Measurements from ENCODE around the gene PGAP3. TPM values are rescaled to one million over a fixed set of nuclear protein-coding genes. Genes with fewer than 3 reads are reported as not detected.

PGAP3 gene
- total RNA-seq, 1 experiment from 2014 or later, result 5.9 TPM

- H3K4me2 ChIP-seq (ENCODE audit: low read length), result no peak within 1 kb of the TSS
These were observed 23.0 kb downstream of the PGAP3 start, which contains the start of gene TCAP for GRCh38 chr17:39664581-39665561. Gene TCAP, plus strand, starts transcription at chr17:39665349. Its CDS starts 11 bp downstream, at chr17:39665360.

DNA sequence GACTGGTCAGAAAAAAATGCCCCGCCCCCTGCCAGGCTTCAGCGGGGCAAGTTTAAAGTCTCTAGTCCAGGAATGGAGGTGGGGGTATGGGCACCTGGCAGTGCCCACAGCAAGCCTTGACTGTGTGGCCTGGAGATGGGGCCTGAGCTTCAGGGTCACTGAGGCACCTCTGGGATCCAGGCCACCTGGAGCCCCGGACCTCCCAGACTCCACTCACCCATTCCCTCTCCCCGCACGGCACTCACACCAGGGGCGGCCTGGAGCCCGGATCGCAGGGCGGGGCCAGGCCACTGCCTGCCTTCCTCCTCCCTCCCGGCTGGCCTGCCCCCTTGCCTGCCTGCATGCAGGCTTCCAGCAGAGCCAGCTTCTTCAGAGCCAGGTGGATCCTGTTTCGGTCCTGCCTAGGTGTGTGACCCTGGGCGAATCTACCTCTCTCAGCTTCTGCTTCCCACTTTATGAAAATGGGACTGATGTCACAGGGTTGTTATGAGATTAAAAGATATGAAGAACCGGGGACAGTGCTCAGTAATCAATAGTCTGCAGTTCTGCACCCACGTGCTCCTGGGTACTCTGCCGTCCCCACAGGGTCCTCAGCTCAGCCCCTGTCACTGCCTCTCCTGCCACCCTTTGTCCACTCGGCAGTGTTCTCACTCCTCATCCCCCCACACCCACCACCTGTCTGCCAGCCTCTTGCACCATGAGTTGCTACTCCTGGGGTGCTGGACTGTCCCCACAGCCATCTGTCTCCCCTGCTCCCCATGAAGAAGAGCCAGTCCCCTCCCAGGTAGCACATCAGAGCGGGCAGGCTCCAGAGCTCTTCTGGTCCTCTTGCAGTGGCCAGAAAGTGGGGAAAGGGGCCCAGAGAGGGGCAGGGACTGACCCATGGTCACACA, 23.9 kb downstream of the PGAP3 start:
- Histone ChIP-seq H3K9me2 (replicated peaks; ENCODE audit: low read length) (no peaks in the 10 kb centered on the region), H2AFZ (ENCODE audit: low read length) (no peak overlapping the region), H3K79me2 (ENCODE audit: low read length) (no peaks in the 10 kb centered on the region), H3K9ac (ENCODE audit: low read length) (no peak overlapping the region), H3K4me2 (ENCODE audit: low read length) (no peak overlapping the region), H4K20me1 (ENCODE audit: low read length) (no peaks in the 10 kb centered on the region), H3K9me3 (ENCODE audit: low read length) (no peaks in the 10 kb centered on the region), H3F3A (ENCODE audit: low read length, unreplicated experiment) (no peaks in the 10 kb centered on the region), H3K27me3 (ENCODE audit: low read length) (no peaks in the 10 kb centered on the region), H3K27ac (ENCODE audit: low read length) (no peak overlapping the region), H3K4me3 (ENCODE audit: low read length) (no peak overlapping the region), H3K36me3 (ENCODE audit: low read depth, low read length) (no peaks in the 10 kb centered on the region), H3K4me1 (ENCODE audit: insufficient read depth, low read length) (peaks cover 4% of the 10 kb centered on the region; the same call in 1 of the 2 replicates)
- no TSS peak for BruUV-seq (replicated peaks)
- ChIA-PET CTCF (no interaction called here), POLR2A (ENCODE audit: unreplicated experiment) (no interaction called here)
- intact Hi-C loops (cut with micrococcal nuclease), result no loop called here
- ATAC-seq, result no peak
- TF ChIP-seq, protein P1, sequence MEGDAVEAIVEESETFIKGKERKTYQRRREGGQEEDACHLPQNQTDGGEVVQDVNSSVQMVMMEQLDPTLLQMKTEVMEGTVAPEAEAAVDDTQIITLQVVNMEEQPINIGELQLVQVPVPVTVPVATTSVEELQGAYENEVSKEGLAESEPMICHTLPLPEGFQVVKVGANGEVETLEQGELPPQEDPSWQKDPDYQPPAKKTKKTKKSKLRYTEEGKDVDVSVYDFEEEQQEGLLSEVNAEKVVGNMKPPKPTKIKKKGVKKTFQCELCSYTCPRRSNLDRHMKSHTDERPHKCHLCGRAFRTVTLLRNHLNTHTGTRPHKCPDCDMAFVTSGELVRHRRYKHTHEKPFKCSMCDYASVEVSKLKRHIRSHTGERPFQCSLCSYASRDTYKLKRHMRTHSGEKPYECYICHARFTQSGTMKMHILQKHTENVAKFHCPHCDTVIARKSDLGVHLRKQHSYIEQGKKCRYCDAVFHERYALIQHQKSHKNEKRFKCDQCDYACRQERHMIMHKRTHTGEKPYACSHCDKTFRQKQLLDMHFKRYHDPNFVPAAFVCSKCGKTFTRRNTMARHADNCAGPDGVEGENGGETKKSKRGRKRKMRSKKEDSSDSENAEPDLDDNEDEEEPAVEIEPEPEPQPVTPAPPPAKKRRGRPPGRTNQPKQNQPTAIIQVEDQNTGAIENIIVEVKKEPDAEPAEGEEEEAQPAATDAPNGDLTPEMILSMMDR (conservative IDR thresholded peaks at IDR 0.05; ENCODE audit: low read depth, low read length), result no peak
- TF ChIP-seq EZH2phosphoT487 (IDR thresholded peaks at IDR 0.05; ENCODE audit: borderline replicate concordance, low read length), result no peak
- no peak for TF ChIP-seq EZH2 (IDR thresholded peaks at IDR 0.05; ENCODE audit: low read length, unreplicated experiment)
- DNase-seq, result no peak

More at GRCh38 chr17:39664581-39665561, 23.0 kb downstream of the PGAP3 start, which contains the start of gene TCAP:
- Histone ChIP-seq H4K20me1 (ENCODE audit: low read length) (no peaks in the 10 kb centered on the region), H3K4me1 (ENCODE audit: insufficient read depth, low read length) (peaks cover 4% of the 10 kb centered on the region; the same call in 1 of the 2 replicates), H3K79me2 (ENCODE audit: low read length) (no peaks in the 10 kb centered on the region), H3K4me3 (ENCODE audit: low read length) (no peak within 1 kb of the TSS), H3K27ac (ENCODE audit: low read length) (no peak within 1 kb of the TSS), H3F3A (ENCODE audit: low read length, unreplicated experiment) (no peaks in the 10 kb centered on the region), H3K36me3 (ENCODE audit: low read depth, low read length) (no peaks in the 10 kb centered on the region), H3K9ac (ENCODE audit: low read length) (no peak within 1 kb of the TSS), H3K27me3 (ENCODE audit: low read length) (no peaks in the 10 kb centered on the region), H2AFZ (ENCODE audit: low read length) (no peak within 1 kb of the TSS), H3K9me3 (ENCODE audit: low read length) (no peaks in the 10 kb centered on the region), H3K9me2 (replicated peaks; ENCODE audit: low read length) (no peaks in the 10 kb centered on the region)
- ATAC-seq (no peak; the same call in 1 of the 2 replicates), DNase-seq (no peak)
- TF ChIP-seq EZH2phosphoT487 (IDR thresholded peaks at IDR 0.05; ENCODE audit: borderline replicate concordance, low read length) (no peak), EZH2 (IDR thresholded peaks at IDR 0.05; ENCODE audit: low read length, unreplicated experiment) (no peak)
- TF ChIP-seq, protein P1 (conservative IDR thresholded peaks at IDR 0.05; ENCODE audit: low read depth, low read length), result no peak
- ChIA-PET POLR2A (ENCODE audit: unreplicated experiment) (interaction anchor here (0.6 kb wide), 1 partner anchor 682 kb away, joined by 4 read pairs; no protein-coding TSS in a partner anchor), CTCF (interaction anchor here (0.6 to 1.1 kb wide), 3 partner anchors 11 to 35 kb away, joined by 3 read pairs; partner anchors contain the start of gene ERBB2)
- BruUV-seq (replicated peaks), result TSS peak; percentile 25
- intact Hi-C loops (cut with micrococcal nuclease), result no loop called here

Measured in PC-3 (cell line).